ENCODE results near the gene COX4I1.

COX4I1 gene

GRCh38 chr16:85799497-85800320, at the start of gene COX4I1, which contains the start of gene EMC8:
TSS of gene COX4I1 (plus strand) at chr16:85799695. CDS start at chr16:85801206, 1,511 bp downstream.
TSS of gene EMC8 (minus strand) at chr16:85799544. CDS start at chr16:85799295, 249 bp downstream.
- peak; percentile 95 for DNase-seq

GRCh38 chr16:85749771-85750145, 49.7 kb upstream of the COX4I1 start:
- no peak for DNase-seq

GRCh38 chr16:85750146-85750826, 49.2 kb upstream of the COX4I1 start:
- peak; percentile 75 for DNase-seq

GRCh38 chr16:85750827-85751697, 48.4 kb upstream of the COX4I1 start, which contains the start of gene C16orf74:
TSS of gene C16orf74 (minus strand) at chr16:85751096. CDS start at chr16:85735217, 15,879 bp downstream.
- DNase-seq: peak; percentile 36

GRCh38 chr16:85751698-85752501, 47.6 kb upstream of the COX4I1 start:
- DNase-seq: no peak

- DNase-seq: peak; percentile 68
Observed at GRCh38 chr16:85752511-85753420, 46.7 kb upstream of the COX4I1 start.

GRCh38 chr16:85753559-85753958, 45.9 kb upstream of the COX4I1 start:
- DNase-seq: no peak

GRCh38 chr16:85753976-85754375, 45.5 kb upstream of the COX4I1 start:
- DNase-seq: no peak

- DNase-seq: no peak
Observed at GRCh38 chr16:85754413-85754812, 45.1 kb upstream of the COX4I1 start.

- DNase-seq: no peak
Observed at GRCh38 chr16:85755929-85756768, 43.3 kb upstream of the COX4I1 start.

- DNase-seq: no peak
Observed at GRCh38 chr16:85757341-85757822, 42.1 kb upstream of the COX4I1 start.

- DNase-seq: no peak
Observed at GRCh38 chr16:85759136-85759535, 40.4 kb upstream of the COX4I1 start.

GRCh38 chr16:85759631-85760419, 39.7 kb upstream of the COX4I1 start:
- DNase-seq: no peak

- DNase-seq: no peak
Observed at GRCh38 chr16:85761861-85762260, 37.6 kb upstream of the COX4I1 start.

- no peak for DNase-seq
Observed at GRCh38 chr16:85762970-85763369, 36.5 kb upstream of the COX4I1 start.

- DNase-seq: no peak
Observed at GRCh38 chr16:85763616-85764015, 35.9 kb upstream of the COX4I1 start.

GRCh38 chr16:85765211-85765610, 34.3 kb upstream of the COX4I1 start:
- DNase-seq: no peak

- no peak for DNase-seq
Observed at GRCh38 chr16:85765767-85766166, 33.7 kb upstream of the COX4I1 start.

GRCh38 chr16:85767531-85767930, 32.0 kb upstream of the COX4I1 start:
- DNase-seq: no peak

Data from retina (tissue), 1 donor.